Liver (tissue), 9 donors: ENCODE data around the gene HMGCL. TPM values are rescaled to one million over a fixed set of nuclear protein-coding genes. Genes with fewer than 3 reads are reported as not detected.

Experiments
- DNase-seq: peaks from one replicate; pipeline ENCODE4 v3.0.0-alpha.2; 2017; ENCODE audit warnings: low spot score
- H3K27ac ChIP-seq, 2 donors: one replicate each; pipeline ENCODE4 v1.7.0; 2013; ENCODE audit warnings: inconsistent platforms in 2 of 2, low read length in 2 of 2, control low read depth in 1 of 2, low read depth in 1 of 2, mild to moderate bottlenecking in 1 of 2
- H3K27me3 ChIP-seq, 4 donors: one replicate each; pipeline versions ENCODE4 v1.6.1 to v1.7.0; 2013; ENCODE audit warnings: low read length in 3 of 4, inconsistent platforms in 1 of 4, mild to moderate bottlenecking in 1 of 4, moderate library complexity in 1 of 4; ENCODE audit not compliant: control insufficient read depth in 4 of 4, insufficient read depth in 4 of 4
- H3K36me3 ChIP-seq, 4 donors: one replicate each; pipeline versions ENCODE4 v1.6.1 to v1.7.0; 2013; ENCODE audit warnings: low read length in 3 of 4, mild to moderate bottlenecking in 3 of 4, low read depth in 1 of 4, moderate library complexity in 1 of 4; ENCODE audit not compliant: control insufficient read depth in 4 of 4, insufficient read depth in 3 of 4
- H3K4me1 ChIP-seq, 4 donors: one replicate each; pipeline versions ENCODE4 v1.6.1 to v1.7.0; 2013; ENCODE audit warnings: low read length in 3 of 4, mild to moderate bottlenecking in 3 of 4, moderate library complexity in 1 of 4; ENCODE audit not compliant: control insufficient read depth in 4 of 4, insufficient read depth in 4 of 4
- H3K4me3 ChIP-seq, 3 donors: one replicate each; pipeline versions ENCODE4 v1.6.1 to v1.7.0; 2013; ENCODE audit warnings: low read length in 3 of 3, control low read depth in 1 of 3, low read depth in 1 of 3, mild to moderate bottlenecking in 1 of 3
- H3K9ac ChIP-seq, 2 donors: one replicate each; pipeline ENCODE4 v1.7.0; 2013; ENCODE audit warnings: low read length in 2 of 2, mild to moderate bottlenecking in 2 of 2, moderate library complexity in 2 of 2, control low read depth in 1 of 2, low read depth in 1 of 2
- H3K9me3 ChIP-seq, 4 donors: one replicate each; pipeline versions ENCODE4 v1.6.1 to v1.7.0; 2013; ENCODE audit warnings: low read length in 3 of 4; ENCODE audit not compliant: control insufficient read depth in 4 of 4
- ATF3 ChIP-seq: IDR thresholded peaks from 2 replicates; pipeline ENCODE4 v1.6.1; 2016; ENCODE audit warnings: antibody characterized with exemption
- CTCF ChIP-seq: fragments of 150-350 bp; IDR thresholded peaks from 2 replicates; pipeline ENCODE4 v1.5.1; 2017; ENCODE audit warnings: improper control_type of control experiment, low read depth, low read length; ENCODE audit not compliant: missing input control
- EGR1 ChIP-seq, 2 donors: IDR thresholded peaks; 2 replicates each; pipeline ENCODE4 v1.6.1; 2016 to 2018; ENCODE audit warnings: antibody characterized with exemption in 2 of 2, low read depth in 2 of 2
- FOXA1 ChIP-seq: IDR thresholded peaks from 2 replicates; pipeline ENCODE4 v1.6.1; 2016; ENCODE audit warnings: antibody characterized with exemption
- FOXA2 ChIP-seq: IDR thresholded peaks from 2 replicates; pipeline ENCODE4 v1.6.1; 2016; ENCODE audit warnings: antibody characterized with exemption
- GABPA ChIP-seq, 2 donors: IDR thresholded peaks in 1 of 2; conservative IDR thresholded peaks in 1 of 2; 2 replicates each; pipeline ENCODE4 v1.6.1; 2016; ENCODE audit warnings: antibody characterized with exemption in 2 of 2, mild to moderate bottlenecking in 1 of 2, moderate library complexity in 1 of 2
- HNF4A ChIP-seq, 2 donors: conservative IDR thresholded peaks; 2 replicates each; pipeline ENCODE4 v1.6.1; 2016; ENCODE audit warnings: antibody characterized with exemption in 2 of 2, mild to moderate bottlenecking in 2 of 2
- HNF4G ChIP-seq: IDR thresholded peaks from 2 replicates; pipeline ENCODE4 v1.6.1; 2016; ENCODE audit warnings: antibody characterized with exemption
- JUND ChIP-seq, 2 donors: IDR thresholded peaks; 2 replicates each; pipeline ENCODE4 v1.6.1; 2016; ENCODE audit warnings: antibody characterized with exemption in 2 of 2
- MAX ChIP-seq: IDR thresholded peaks from 2 replicates; pipeline ENCODE4 v1.6.1; 2016; ENCODE audit warnings: antibody characterized with exemption
- NR2F2 ChIP-seq: IDR thresholded peaks from 2 replicates; pipeline ENCODE4 v1.6.1; 2016; ENCODE audit warnings: antibody characterized with exemption
- RAD21 ChIP-seq, 2 donors: IDR thresholded peaks; 2 replicates each; pipeline ENCODE4 v1.6.1; 2016; ENCODE audit warnings: antibody characterized with exemption in 2 of 2, mild to moderate bottlenecking in 2 of 2
- REST ChIP-seq: IDR thresholded peaks from 2 replicates; pipeline ENCODE4 v1.6.1; 2016; ENCODE audit warnings: antibody characterized with exemption, mild to moderate bottlenecking
- RXRA ChIP-seq, 2 donors: IDR thresholded peaks; 2 replicates each; pipeline ENCODE4 v1.6.1; 2017 to 2018; ENCODE audit warnings: antibody characterized with exemption in 2 of 2, mild to moderate bottlenecking in 1 of 2
- SP1 ChIP-seq: IDR thresholded peaks from 2 replicates; pipeline ENCODE4 v1.6.1; 2018; ENCODE audit warnings: antibody characterized with exemption, mild to moderate bottlenecking
- TAF1 ChIP-seq: conservative IDR thresholded peaks from 2 replicates; pipeline ENCODE4 v1.6.1; 2016; ENCODE audit warnings: antibody characterized with exemption, mild to moderate bottlenecking
- YY1 ChIP-seq: IDR thresholded peaks from 2 replicates; pipeline ENCODE4 v1.6.1; 2016; ENCODE audit warnings: antibody characterized with exemption, mild to moderate bottlenecking
- ZBTB33 ChIP-seq: IDR thresholded peaks from 2 replicates; pipeline ENCODE4 v1.6.1; 2016; ENCODE audit warnings: antibody characterized with exemption
- WGBS: extraction: QIAGEN DNeasy Blood & Tissue Kit; methylation state at CpG from one replicate; pipeline ENCODE4 v1.1.7; 2013; 5-methylcytosine and 5-hydroxymethylcytosine counted together
- polyA plus RNA-seq, 2 donors: library from polyadenylated mRNA; stranded (reverse) in 1 of 2; unstranded in 1 of 2; fragments of 200-250 nt in 1 of 2; fragments of >200 nt in 1 of 2; fragmentation: Nextera tagmentation in 1 of 2; extraction: Ambion mirVana in 1 of 2; gene quantifications; one replicate each; pipeline versions ENCODE4 v1.2.1 to v1.2.3, GENCODE V29; 2013 to 2015
- total RNA-seq, 2 donors: library from RNA; depleted of rRNA; stranded (reverse); fragments of >200 nt; gene quantifications; one replicate each; pipeline ENCODE4 v1.2.3, GENCODE V29; 2014
- donor health status: healthy.
- donor health status: healthy.
- donor health status: healthy.
- donor health status: healthy.
- donor health status: healthy.

Gene HMGCL
- total and polyA plus RNA-seq, 4 donors: 68.2 to 198 (median 149) TPM

- peaks cover 0 to 34% (median 17%) of the 10 kb centered on the region in 4 donors for H3K36me3 ChIP-seq
- H3K4me3 ChIP-seq: no peak overlapping the region
- H3K27ac ChIP-seq: no peak overlapping the region
- H3K4me1 ChIP-seq: peaks cover 0 to 36% (median 28%) of the 10 kb centered on the region in 4 donors
- no peak for DNase-seq
- H3K9ac ChIP-seq: no peak overlapping the region
- WGBS: 81% methylated on average over 3 of the region's 3 CpGs
- no peak for TF ChIP-seq TAF1
- TF ChIP-seq GABPA (IDR thresholded peaks at IDR 0.05 in 1 of 2, conservative IDR thresholded peaks at IDR 0.05 in 1 of 2): no peak
- TF ChIP-seq HNF4A (conservative IDR thresholded peaks at IDR 0.05): no peak
- TF ChIP-seq REST: no peak
- no peaks in the 10 kb centered on the region for H3K27me3 ChIP-seq
- no peaks in the 10 kb centered on the region for H3K9me3 ChIP-seq
These were observed 17.8 kb downstream of the HMGCL start for GRCh38 chr1:23807453-23807852.

GRCh38 chr1:23806280-23806679, 18.9 kb downstream of the HMGCL start:
- Histone ChIP-seq H3K27me3 (no peaks in the 10 kb centered on the region), H3K9ac (no peak overlapping the region), H3K9me3 (no peaks in the 10 kb centered on the region), H3K27ac (no peak overlapping the region), H3K4me1 (peaks cover 0 to 44% (median 37%) of the 10 kb centered on the region in 4 donors), H3K4me3 (no peak overlapping the region), H3K36me3 (peaks cover 0 to 25% (median 11%) of the 10 kb centered on the region in 4 donors)
- 83% methylated on average over 6 of the region's 6 CpGs for WGBS
- DNase-seq: no peak
- TF ChIP-seq EGR1 (IDR thresholded peaks at IDR 0.05; ENCODE audit: low read depth in 2 of 2): no peak
- no peak for TF ChIP-seq TAF1
- no peak for TF ChIP-seq NR2F2
- no peak for TF ChIP-seq ZBTB33
- no peak for TF ChIP-seq SP1
- TF ChIP-seq FOXA2: no peak
- TF ChIP-seq JUND (IDR thresholded peaks at IDR 0.05): no peak
- no peak for TF ChIP-seq FOXA1
- TF ChIP-seq RXRA (IDR thresholded peaks at IDR 0.05): no peak
- TF ChIP-seq GABPA (IDR thresholded peaks at IDR 0.05 in 1 of 2, conservative IDR thresholded peaks at IDR 0.05 in 1 of 2): no peak
- TF ChIP-seq RAD21 (IDR thresholded peaks at IDR 0.05): no peak
- TF ChIP-seq CTCF: no peak
- TF ChIP-seq HNF4A (conservative IDR thresholded peaks at IDR 0.05): no peak
- no peak for TF ChIP-seq MAX
- no peak for TF ChIP-seq YY1
- TF ChIP-seq ATF3: no peak
- TF ChIP-seq REST: no peak
- no peak for TF ChIP-seq HNF4G
